Measurements from ENCODE around the gene TRAIP.
A peak's percentile ranks its signal among the peaks of the same experiment; 100 is the strongest.
"Not testable (repeated sequence)": the region's sequence is repeated elsewhere in the genome, so short reads cannot be mapped to it uniquely, and the experiment has no call there.

TRAIP gene

GRCh38 chr3:49790626-49791411 lies 65.5 kb downstream of the TRAIP start:
- no peak for DNase-seq

GRCh38 chr3:49788056-49788455 lies 68.3 kb downstream of the TRAIP start:
- DNase-seq = no peak

- DNase-seq = no peak
Observed at GRCh38 chr3:49787536-49787935, 68.8 kb downstream of the TRAIP start.

- DNase-seq = no peak
Observed at GRCh38 chr3:49787182-49787464, 69.2 kb downstream of the TRAIP start.

GRCh38 chr3:49786357-49787181 lies 69.8 kb downstream of the TRAIP start, which contains the start of gene IP6K1:
IP6K1 (minus strand) TSS chr3:49786542; CDS start chr3:49748040, 38,502 bp downstream.
- peak; percentile 91 to 95 for DNase-seq

GRCh38 chr3:49785565-49786356 lies 70.6 kb downstream of the TRAIP start:
- no peak for DNase-seq

- DNase-seq = not testable (repeated sequence)
Observed at GRCh38 chr3:49782277-49782676, 74.1 kb downstream of the TRAIP start.

GRCh38 chr3:49781415-49782199 lies 74.8 kb downstream of the TRAIP start:
- DNase-seq = no peak

- not testable (repeated sequence) for DNase-seq
Observed at GRCh38 chr3:49780975-49781365, 75.4 kb downstream of the TRAIP start.

GRCh38 chr3:49780080-49780974 lies 76.0 kb downstream of the TRAIP start:
- no peak for DNase-seq

- DNase-seq = no peak
Observed at GRCh38 chr3:49779358-49780079, 76.8 kb downstream of the TRAIP start.

Data from NCI-H187 (cell line).